Measurements from ENCODE around the gene PRKACA.

- TF ChIP-seq POLR2AphosphoS5 (IDR thresholded peaks at IDR 0.05; ENCODE audit: low read depth, low read length) (no peak), TAF1 (IDR thresholded peaks at IDR 0.05; ENCODE audit: borderline replicate concordance, low read depth, low read length) (no peak)
These were observed 2.9 kb upstream of the PRKACA start for GRCh38 chr19:14120497-14120780.
